Measurements from ENCODE around the gene WSCD2.

The WSCD2 gene

GRCh38 chr12:108128221-108129016 is 669 bp upstream of the WSCD2 start:
- no peak for DNase-seq (ENCODE audit: low read depth)

DNA sequence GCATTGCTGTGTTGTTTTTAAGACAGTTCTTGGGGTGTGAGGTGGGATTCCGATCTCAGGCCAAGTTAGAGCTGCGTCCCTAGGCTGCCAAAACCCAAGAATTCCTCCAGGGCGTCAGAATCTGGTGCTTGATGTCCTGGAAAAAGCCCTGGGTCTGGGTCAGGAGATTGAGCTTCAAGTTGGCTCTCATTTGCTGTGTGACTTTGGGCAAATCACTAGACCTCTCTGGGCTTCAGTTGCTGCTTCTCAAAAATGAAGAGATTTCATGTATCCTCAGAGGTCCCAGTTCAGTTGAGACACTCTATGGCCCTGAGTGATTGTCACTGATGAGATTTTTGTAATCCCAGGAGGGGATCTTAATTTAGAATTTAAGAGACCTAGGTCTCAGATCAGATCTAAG is 1.9 kb downstream of the WSCD2 start:
- no peak for DNase-seq (ENCODE audit: low read depth)

DNA sequence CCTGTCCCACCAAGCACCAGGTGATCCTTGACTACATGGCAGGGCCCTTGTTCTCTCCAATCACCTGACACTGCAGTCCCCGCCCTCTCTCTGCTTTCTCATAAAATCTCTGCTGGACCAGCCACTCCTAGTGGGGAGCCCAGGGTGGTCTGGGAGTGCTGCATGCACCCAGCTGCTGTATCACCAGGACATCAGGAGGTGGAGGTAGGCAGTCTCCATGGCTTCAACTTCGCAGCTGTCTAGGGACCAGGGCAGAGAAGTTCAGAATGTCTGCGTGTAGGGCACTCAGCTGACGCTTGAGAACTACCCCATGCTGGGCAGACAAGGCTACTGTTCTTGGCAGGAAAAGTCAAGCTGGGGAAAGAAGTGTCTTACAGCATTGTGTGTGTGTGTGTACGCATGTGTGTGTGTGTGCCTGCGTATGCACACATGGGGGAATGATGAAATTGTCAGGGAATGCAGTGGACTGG is 2.6 kb downstream of the WSCD2 start:
- no peak for DNase-seq (ENCODE audit: low read depth)

DNA sequence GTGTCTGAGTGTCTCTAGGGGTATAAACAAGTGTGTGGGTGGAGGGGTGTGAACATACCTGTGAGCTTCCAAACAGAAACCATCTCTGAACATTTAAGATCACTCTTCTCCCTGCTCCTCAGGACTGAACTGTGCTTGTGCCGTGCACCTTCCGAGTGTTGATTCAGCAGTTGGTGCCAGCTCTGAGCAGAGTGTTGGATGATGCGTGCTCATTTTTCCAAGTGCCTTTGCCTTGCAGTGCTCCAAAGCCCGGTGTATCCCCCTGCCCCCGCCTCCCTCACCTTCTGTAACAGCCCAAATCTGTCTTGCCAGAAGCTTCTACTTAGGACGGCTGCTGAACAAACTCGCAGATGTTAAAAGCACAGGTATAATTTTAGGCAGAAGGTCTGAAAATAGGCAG is 4.4 kb downstream of the WSCD2 start:
- DNase-seq (ENCODE audit: low read depth), result no peak

GRCh38 chr12:108134744-108135143 is 5.7 kb downstream of the WSCD2 start:
- no peak for DNase-seq (ENCODE audit: low read depth)

DNA sequence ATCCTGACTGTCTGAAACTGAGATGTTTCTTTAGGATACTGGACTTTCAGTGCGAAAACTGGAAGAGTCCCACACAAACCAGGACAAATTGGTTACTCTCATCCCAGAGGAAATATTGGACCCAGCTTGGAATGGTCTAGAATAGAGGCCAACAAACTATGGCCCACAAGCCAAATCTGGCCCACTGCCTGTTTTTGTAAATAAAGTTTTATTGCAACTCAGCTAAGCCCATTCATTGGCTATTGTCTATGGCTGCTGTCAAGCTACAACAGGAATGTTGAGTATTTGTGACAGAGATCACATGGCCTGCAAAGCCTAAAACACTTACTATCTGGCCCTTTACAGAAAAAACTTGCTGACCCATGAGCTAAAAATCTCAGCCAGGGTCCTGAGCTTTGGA is 6.5 kb downstream of the WSCD2 start:
- DNase-seq (ENCODE audit: low read depth), result no peak

GRCh38 chr12:108136697-108137096 is 7.6 kb downstream of the WSCD2 start:
- no peak for DNase-seq (ENCODE audit: low read depth)

- no peak for DNase-seq (ENCODE audit: low read depth)
Measured at GRCh38 chr12:108139454-108139853, 10.4 kb downstream of the WSCD2 start.

- no peak for DNase-seq (ENCODE audit: low read depth)
Measured at GRCh38 chr12:108140501-108140900, 11.4 kb downstream of the WSCD2 start.

GRCh38 chr12:108141600-108142130 is 12.6 kb downstream of the WSCD2 start:
- DNase-seq (ENCODE audit: low read depth), result no peak

- DNase-seq (ENCODE audit: low read depth), result no peak
Measured at GRCh38 chr12:108143144-108143543, 14.1 kb downstream of the WSCD2 start.

DNA sequence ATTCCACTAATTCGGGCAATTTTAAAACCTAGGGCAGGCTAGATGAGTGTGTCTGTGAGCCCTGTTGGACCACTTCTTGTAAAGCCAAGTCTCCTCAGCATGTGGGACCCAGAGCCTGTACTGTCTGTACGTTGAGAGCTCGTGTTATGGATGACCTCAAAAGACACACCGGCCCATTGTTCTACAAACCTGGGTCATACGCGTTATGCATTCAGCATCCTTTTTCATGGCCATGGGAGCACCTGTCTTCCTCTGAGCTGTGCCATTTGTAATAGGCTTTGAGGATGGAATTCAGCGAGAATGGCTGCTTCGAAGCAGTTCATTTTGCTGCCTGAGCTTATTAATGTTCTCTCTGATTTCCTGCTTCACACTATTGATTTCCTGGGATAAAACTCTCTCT is 15.0 kb downstream of the WSCD2 start:
- DNase-seq (ENCODE audit: low read depth), result no peak

DNA sequence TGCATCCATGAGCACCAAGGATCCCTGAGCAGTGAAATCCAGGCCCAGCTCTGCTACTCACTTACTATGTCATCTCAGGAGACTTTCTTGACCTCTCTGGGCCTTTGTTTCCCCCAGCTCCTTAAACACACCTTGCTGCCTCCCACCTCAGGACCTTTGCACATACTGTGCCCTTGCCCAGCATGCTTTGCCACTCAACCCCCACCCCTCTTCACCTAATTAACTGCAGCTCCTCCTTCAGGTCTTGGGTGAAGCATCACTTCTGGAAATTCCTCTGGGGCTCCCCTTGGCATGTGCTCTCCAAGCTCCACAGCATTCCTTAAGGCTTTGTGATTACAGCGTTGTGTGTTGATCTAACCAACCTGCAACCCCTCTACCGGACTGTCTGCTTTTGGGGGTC is 15.9 kb downstream of the WSCD2 start:
- no peak for DNase-seq (ENCODE audit: low read depth)

DNA sequence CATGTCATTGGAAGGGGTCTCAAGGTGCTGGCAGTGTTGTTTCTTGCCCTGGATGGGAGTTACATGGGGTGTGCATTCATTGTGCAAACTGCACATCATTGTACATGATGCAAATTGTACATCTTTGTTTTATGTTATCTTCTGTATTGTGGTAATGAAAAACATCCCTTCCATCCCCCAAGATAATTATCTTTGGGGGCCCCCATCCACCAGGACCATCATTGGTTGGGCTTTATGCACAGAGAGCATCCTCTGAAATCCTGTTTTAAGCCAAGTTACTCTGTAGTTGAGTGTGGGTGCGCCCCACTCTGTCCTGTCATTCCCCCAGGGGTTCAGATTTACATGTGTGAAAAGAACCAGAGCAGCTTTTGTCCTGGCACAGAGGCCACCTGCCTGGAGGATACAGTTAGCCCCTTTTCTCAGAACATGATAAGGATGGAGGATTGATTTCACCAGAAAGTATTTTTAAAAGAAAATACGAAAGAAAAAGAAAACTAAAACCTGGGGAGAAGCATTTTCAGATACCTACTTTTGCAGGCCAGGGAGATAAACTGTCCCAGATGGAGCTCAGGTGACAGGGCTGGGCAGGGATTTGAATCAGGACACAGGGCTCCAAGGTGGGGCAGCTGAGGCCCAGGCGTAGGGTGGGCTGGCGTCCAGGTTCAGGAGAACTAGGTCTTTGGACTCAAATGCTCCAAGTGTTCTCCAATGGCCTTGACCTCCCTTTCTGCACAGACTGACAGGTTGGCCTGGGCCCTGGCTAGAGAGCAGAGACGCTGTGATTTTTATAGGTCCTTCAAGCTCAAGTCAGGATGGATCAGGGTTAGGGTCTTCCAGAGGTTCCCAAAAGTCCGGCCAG is 17.2 kb downstream of the WSCD2 start:
- DNase-seq (ENCODE audit: low read depth), result no peak

DNA sequence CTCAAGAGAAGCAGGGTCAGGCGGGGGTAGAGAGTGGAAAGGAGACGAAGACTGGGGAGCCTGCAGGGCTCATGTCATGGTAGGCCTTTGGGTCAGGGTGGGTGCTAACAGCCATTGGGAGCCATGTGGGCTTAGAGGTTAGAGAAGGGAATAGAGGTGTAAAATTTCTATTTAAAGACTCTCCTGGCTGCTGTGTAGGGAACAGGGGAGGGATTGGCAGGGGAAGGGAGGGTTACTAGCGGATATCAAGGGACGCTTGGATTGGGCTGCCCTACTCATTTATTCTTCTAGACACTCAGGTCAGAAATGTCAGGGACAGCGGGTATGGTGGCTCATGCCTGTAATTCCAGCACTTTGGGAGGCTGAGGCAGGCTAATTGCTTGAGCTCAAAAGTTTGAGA is 18.2 kb downstream of the WSCD2 start:
- DNase-seq (ENCODE audit: low read depth), result no peak

- DNase-seq (ENCODE audit: low read depth), result no peak
Measured at GRCh38 chr12:108148521-108149074, 19.5 kb downstream of the WSCD2 start.

GRCh38 chr12:108150436-108150835 is 21.3 kb downstream of the WSCD2 start:
- no peak for DNase-seq (ENCODE audit: low read depth)

DNA sequence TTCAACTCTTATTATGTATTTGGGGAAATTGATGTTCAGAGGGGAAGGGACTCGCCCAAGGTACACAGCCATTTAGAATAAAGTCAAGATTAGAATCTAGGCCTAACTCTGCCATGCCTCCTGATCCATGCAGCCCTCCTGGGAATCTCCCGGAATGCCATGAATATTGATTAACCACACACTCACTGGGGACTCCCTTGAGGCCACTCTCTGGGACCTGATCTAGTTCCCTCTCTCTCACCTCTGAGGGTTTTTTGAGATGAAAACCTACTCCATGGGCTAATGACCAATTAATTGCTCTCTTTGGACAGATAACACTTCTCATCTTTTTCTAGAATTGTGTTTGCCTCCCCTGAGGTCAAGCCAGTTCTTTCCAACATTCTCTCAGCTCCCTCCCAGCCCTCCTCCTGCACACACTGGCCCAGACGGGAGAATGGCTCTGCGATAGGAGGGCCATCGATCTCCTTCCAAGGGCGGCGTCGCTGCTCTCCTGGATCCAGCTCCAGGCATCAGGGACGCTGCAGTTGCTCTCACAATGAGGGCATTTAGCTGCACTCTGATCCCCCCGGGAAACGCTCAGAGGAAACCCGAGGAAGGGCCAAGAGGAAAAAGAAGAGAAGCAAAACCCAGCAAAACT is 22.6 kb downstream of the WSCD2 start:
- DNase-seq (ENCODE audit: low read depth), result no peak

DNA sequence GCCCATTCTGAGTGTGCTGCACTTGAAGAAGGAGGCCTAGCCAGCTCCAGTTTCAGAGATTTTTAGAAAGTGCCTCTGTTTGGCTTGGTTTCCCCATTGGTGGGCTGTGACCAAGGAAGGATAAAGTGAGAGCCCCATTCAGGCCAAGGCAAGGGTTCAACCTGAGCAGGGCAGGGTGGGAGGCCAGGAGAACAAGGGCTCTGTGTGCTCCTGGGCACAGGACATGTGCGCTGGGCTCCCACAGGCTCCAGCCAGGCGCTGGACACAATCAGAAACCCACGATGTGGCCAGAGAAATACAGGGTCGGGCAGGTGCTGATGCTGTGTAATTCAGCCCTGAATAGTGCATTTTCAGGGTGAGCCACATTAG is 23.1 kb downstream of the WSCD2 start:
- no peak for DNase-seq (ENCODE audit: low read depth)

DNA sequence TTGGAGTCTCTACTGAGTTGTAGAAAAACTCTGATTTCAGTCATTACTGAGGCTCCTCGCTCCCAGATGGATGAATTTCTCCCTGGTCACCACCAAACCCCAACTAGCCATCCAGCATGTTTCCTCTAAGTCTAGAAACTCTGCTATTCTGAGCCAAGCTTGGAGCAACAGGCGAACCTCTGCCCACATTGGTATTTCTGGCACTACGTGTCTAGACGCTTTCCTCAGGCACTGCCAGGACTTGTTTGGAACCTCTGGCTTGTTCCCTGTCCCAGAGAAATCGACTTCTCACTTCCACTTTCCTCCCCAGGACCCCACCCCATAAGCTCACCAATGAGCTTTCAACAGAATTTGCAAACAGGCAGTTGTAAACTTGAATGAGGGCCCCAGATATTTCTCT is 27.6 kb downstream of the WSCD2 start:
- no peak for DNase-seq (ENCODE audit: low read depth)

DNA sequence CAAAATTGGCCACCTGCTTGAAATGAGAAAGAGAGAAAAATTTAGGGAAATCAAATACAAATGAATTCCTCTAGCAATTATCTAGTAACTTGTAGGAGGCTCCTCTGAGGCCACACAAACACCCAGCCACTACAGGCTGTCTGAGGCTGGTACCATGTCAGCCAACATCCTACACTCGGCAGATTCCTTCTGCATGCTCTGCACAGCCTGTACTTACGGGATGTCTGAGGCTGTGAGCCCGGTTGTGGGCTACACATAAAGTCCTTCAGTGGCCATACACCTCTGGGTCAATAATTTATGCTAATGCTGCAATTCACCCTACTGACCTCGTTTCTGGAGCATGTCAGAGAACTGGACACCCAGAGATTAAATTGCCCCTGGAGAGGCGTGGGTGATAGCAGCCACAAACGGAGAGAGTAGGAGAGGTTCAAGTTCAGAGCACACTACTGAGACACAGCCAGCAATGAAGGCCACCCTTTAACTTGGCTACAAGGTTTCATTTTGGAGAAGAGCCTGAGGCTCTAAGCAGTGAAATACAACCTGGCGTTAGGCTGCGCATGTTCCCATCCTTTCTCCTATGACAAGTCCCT is 28.9 kb downstream of the WSCD2 start:
- no peak for DNase-seq (ENCODE audit: low read depth)

DNA sequence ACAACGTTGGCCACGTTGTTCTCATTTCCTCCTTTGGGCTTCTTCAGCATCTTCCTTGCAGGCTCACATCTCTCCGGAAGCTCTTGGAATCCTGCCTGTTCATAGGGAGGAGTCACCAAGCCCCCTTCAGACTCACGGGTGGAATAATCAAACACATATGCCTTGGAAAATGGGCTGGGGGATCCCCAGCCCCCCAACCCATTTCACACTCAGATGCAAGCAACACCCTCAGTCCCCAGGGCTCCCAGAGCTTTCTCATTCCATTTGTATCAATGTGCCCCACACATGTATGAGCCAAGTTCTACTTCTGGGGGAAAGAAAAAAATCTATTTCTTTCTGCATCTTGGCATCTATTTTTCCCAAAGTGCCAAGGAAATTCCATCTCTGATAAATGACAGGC is 33.1 kb downstream of the WSCD2 start:
- DNase-seq (ENCODE audit: low read depth), result no peak
